Kidney capillary endothelial cell (primary cell): Measurements from ENCODE around the gene PPDPF.
"Not testable (repeated sequence)": the region's sequence is repeated elsewhere in the genome, so short reads cannot be mapped to it uniquely, and the experiment has no call there.

ENCODE experiments used
- DNase-seq: peaks from one replicate; pipeline ENCODE4 v3.0.0-alpha.2; 2018; ENCODE audit warnings: low spot score

Gene PPDPF

GRCh38 chr20:63565021-63565698, 44.6 kb downstream of the PPDPF start:
- no peak for DNase-seq

- no peak for DNase-seq
Observed at GRCh38 chr20:63565699-63566335, 45.3 kb downstream of the PPDPF start.

GRCh38 chr20:63566395-63567135, 46.0 kb downstream of the PPDPF start:
- no peak for DNase-seq

GRCh38 chr20:63567136-63567385, 46.5 kb downstream of the PPDPF start:
- DNase-seq = no peak

- DNase-seq = no peak
Observed at GRCh38 chr20:63567386-63568169, 47.0 kb downstream of the PPDPF start.

GRCh38 chr20:63568170-63568981, 47.8 kb downstream of the PPDPF start:
- DNase-seq = no peak

- no peak for DNase-seq
Observed at GRCh38 chr20:63568986-63569949, 48.7 kb downstream of the PPDPF start.

GRCh38 chr20:63570281-63571086, 49.9 kb downstream of the PPDPF start:
- DNase-seq = no peak

GRCh38 chr20:63571087-63571478, 50.5 kb downstream of the PPDPF start:
- not testable (repeated sequence) for DNase-seq
